ENCODE results near the gene SLC6A15.

Gene SLC6A15

DNA sequence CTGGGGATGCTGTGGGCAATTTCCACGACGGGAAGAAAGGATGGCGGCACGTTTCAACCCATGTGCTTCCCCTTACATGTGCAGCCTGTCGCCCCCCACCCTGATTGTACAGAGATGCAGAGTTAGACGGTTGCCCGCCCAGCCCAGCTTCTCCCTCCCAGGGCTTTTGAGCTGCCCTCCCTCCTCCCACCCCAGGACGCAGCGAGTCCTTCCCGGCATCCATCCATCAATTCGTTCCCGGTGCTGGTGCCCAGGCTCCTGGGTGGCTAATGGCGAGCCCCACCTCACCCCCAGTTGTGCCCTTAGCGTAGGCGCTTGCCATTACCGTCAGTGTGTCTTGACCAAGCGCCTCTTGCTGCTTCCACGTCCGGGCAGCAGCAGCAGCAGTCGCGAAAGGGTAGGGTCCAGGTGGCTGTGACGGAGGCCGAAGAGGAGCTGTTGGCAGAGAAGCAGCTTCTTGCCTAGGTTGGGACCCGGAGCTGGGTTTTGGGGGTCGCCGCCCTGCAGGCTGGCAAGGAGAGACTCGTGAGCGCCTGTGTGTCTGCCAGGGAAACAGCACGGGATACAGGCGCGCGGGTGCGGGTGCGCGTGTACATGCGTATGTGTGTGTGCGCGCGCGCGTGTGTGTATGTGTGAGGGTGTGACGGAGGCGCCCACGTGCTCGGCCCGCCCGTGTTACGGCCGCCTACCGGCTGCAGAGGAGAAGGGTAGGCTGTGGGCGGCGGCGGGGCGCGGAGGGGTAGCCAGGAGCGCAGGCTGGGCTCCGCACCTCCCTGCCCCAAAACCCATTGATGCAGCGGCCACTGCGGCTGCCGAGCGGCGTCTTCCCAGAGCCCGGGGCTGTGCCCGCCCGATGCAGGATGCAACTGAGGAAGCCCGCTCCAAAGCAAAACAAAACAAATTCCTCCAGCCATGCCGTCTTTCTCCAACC lies at the start of gene SLC6A15:
TSS of gene SLC6A15 (minus strand) at position 602 of the 931 bp plus-strand sequence. CDS start 20,679 bp downstream, outside the sequence.
- DNase-seq, result peak; percentile 43 to 70

DNA sequence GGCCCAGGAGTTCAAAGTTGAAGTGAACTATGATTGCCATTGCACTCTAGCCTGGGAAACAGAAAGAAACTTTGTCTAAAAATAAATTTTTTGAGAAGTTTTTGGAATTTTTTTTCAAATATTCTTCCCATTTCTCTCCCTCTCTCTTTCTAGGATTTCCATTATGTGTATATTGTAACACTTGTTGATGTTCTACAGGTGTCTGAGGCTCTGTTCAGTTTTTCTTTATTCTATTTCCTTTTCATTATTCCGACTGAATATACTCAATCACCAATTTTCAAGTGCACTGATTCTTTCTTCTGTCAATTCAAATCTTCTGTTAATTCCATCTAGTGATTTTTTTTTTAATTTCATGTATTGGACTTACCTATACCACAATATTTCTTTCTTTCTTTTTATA lies 48.3 kb upstream of the SLC6A15 start:
- DNase-seq, result no peak

DNA sequence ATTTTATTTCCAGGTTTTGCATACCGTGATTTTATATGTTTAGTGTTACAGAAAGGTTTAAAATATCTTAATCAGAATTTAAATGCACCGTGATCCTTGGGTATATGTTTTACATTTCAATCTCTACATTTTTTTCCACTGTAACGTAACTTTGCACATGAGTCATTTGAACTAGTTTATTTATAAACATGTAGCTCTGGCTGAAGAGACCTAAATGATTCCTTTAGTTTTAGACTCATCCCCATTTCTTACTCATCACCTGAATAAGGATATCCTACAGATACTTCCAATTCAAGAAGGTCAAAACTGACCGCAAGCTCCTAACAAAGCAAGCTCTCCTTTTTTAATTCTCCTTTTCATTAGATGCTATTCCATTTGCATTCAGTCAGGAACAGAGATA lies 42.7 kb upstream of the SLC6A15 start:
- DNase-seq, result no peak

DNA sequence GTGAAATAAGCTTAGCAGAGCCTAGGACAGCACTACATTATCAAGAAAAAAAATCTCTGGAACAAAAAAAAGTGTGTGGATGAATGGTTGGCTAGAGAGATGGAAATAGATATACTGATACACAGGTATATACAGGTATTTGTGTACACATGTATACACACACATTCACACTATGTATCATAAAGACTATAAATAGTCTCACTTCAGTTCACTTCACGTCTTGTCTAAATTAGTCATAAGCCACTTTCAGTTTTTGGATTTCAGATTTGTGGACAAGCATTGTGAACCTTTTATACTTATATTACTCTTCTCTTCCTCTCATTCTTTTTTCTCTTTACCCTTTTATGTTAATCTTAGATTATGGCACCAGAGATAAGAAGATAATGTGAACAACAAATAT lies 41.8 kb upstream of the SLC6A15 start:
- no peak for DNase-seq

DNA sequence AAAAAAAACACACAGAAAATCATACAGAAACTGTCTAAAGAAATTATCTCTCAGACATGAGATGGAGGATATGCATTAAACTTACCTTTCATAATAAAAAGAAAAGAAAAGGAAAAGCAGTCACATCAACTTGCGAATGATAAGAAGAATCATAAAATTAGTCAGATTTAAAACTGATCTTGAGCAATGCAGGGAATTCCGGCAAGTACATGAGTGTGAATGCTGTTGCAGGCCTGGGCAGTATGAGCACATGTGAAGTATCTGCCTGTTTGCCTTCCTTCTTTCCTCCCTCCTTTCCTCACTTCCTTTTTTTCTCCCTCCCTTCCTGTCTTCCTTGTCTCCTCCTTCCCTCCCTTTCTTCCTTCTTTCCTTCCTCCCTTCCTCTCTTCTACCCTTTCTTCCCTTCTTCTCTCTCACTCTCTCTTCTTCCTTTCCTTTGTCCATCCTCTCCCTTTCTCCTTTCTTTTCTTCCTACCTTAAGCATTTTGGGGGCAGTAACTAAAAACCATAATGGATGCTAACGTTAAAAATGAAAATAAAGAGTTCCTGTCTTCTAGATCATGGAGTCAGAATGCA lies 38.5 kb upstream of the SLC6A15 start:
- no peak for DNase-seq

DNA sequence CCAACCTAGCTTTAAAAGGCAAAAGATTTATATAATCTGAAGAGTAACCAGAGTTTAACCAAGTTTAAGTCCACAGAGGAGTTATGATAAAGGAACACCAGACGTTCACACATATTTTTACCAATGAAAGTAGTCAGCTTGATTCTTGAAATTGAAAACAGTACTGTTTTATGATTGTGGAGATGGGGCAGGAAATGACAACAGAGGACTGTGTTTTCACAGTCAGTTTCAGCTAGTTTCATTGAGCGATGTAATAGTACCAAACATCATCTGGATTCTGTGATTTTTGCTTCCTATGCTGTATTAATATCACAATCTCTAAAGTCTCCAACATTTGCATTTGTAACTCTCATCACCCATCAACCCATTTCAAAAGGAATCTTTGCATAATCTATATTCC lies 34.2 kb upstream of the SLC6A15 start:
- DNase-seq, result no peak

DNA sequence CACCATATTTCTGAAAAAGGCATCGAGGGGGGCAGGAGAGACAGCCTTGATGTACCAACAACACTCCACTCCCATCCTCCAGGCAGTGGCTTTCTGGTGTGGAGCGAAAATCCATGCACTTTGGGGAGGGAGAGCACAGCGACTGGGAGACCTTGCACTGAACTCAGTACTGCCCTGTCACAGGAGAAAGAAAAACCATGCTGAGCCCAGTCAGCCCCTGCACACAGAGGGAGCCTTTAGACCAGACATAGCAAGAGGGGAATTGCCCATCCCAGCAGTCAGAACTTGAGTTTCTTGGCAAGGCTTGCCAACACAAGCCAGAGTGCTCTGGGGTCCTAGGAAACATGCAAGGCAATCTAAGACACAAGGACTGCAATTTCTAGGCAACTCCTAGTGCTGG lies 24.8 kb upstream of the SLC6A15 start:
- DNase-seq, result no peak

DNA sequence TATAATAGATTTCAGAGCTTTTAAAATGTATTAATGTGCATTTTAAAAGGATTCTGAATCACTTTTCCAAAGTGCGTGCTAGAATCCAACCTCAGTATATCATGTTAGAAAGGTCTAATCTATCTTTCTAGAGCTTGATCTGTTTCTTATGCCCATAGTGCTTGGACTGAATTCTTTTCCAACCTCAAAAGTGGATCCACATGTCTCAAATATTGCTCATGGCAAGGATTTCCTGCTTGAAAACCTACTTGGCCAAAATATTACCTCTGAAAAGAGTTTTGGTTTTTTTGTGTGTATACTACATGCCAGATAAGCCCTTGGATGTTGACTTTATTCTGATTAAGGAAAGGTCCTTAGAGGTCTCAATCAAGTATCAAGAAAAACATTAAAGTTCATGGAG lies 16.9 kb upstream of the SLC6A15 start:
- DNase-seq, result no peak

DNA sequence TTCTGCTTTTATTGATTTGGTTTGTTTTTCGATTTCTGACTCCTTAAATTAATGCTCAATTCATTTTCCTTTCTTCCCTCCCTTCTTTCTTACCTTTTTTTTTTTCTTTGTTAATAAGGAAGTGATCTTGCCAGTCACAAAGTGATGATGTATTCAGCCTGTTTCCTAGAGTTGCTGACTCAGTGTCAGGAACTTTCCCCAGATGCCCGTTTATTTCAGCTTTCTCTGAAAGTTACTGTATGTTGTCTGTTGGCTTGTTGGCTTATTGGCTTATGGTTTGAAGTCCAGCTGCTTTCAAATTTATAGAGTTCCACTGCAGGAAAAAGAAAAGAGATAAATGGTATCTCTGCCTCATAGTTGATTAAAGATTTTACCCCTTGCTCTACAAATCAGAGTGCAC lies 12.4 kb upstream of the SLC6A15 start:
- DNase-seq, result no peak

DNA sequence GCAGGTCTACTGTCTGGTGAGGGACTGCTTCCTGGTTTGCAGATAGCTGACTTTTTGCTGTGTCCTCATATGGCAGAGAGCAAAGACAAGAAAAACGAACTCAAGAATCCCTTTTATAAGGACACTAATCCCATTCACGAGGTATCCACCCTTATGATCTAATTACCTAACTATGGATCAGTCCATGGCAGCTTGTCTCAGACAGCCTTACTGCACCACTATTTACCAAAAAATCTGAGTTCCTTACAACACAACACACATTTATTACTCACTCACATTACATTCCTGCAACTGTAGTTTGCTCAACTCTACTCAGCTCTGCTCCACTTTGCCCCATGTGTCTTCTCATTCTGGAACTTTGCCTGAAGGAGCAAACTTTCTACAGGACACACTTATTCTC lies 10.1 kb upstream of the SLC6A15 start:
- DNase-seq, result no peak

DNA sequence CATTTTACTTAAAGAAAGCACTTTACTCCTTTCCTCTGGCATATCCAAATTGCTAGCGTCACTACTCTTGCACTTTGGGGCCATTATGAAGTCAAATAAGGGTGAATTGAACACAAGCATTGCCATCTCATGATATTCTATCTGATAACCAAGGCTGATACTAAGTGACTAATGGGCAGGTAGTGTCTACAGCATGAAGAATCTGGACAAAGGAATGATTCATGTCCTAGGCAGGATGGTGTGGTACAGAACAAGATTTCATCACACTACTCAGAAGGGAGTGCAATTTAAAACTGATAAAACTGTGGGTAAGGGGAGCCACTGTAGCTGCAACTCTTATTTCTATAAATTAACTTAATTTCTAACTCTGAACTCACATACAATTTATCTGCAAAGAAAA lies 7.7 kb upstream of the SLC6A15 start:
- no peak for DNase-seq

DNA sequence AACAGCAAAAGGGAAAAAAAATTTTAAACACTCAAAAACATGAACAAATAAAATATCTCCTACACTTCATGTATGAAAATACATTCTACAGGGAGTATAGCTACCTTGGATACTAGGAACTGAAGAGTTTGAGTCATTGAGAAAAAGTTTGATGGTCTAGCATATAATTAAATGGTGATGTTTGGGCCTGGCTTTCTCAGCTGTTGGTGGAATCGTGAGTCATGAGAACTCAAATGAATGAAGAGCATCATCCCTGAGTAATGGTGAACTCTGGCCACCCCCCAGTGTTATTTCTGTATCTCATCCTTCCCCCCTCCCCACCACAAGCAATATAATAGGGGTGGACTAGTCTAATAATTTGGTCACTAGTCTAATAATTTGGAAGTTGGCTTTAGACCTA lies 6.7 kb upstream of the SLC6A15 start:
- DNase-seq, result no peak

DNA sequence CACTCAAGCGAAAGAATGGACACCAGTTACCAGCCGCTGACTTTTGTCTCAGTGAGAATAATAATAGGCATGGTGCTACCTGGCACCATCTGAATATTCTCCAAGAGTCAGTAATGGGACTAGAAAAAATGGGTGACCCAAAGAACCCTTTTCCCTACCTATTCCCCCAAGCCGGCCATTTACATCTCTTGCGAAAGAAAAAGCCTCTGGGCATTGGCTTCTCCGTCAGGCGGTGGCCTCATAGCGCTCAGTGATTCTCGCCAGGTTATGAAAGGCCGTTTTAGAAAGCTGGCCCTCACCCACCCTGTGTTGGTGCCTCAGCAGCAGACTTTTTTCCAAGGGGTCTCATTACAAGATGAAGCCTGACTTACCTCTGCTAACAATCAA lies 523 bp upstream of the SLC6A15 start:
- DNase-seq, result no peak

DNA sequence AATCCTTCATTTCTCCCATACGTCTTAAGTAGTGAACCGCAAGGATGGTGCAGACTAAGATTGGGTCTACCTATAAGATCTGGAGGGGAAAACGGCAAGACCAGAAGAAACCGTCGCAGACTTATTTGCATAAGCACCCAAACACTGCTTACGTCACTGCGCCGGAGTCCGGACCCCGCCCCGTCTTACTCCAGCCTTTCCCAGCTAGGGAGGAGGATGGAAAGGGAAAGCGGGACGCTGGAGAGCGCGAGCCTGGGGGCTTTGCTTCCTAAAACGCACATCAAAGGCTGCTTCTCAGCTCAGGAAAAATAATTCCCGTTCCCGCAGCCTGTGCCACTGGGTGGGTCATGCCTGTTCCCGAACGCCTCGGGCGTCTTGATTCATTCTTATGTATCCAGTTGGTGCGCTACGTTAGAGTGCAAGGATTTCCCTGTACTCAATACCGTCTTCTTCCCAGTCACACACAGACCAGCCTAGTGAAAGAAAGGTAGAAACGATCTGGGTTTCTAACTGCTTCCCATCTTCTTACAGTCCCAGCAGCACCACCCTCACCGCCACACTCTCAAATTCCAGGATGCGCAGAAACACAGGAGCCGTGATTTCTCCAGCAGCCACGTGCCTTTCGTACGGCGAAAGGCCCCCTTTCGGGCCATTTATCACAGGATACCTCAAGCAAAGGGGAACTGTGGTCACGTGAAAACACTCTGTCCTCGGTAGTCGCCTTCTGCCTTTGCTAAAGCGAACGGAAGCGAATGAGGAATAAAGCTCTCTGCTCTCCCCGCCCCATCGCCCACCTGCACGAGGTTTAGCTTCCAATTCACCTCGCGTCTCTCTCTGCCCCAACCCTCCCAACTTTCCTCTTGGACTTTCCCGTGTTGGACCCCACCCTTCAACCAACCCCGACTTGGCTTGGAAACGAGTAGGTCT lies 1.1 kb downstream of the SLC6A15 start:
- peak; percentile 66 to 71 for DNase-seq

DNA sequence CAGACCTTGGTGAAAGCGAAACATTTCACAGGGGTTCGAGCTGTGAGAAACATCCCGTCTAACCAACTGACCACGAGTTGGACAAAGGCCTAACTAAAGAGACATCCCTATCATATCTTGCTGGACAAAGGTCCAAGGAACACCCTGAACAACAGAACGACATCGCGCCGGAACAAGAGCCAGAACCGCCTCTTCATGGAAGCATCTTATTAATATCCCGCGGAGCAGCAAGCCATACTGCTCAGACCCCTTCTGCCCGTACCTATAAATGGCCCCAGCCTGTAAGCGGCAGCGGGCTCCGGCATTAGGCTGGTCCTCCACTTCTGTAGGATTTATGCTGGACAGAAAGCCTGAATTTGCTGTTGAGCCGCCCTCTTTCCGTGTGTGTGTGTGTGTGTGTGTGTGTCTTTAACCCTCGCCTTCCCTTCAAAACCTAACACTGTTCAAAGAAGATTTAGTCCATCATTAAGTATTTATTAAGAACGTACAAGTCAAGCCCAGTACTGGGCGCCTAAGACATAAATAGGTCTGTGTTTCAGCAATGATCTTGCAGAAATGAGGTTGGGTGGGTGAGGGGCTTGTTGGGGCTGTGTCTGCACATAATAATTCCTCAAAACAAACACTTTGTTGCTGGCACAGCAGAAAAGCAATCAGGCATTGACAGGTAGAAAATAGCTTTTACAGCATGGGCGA lies 1.9 kb downstream of the SLC6A15 start:
- peak in 1 of 2 donors; percentile 20 for DNase-seq

DNA sequence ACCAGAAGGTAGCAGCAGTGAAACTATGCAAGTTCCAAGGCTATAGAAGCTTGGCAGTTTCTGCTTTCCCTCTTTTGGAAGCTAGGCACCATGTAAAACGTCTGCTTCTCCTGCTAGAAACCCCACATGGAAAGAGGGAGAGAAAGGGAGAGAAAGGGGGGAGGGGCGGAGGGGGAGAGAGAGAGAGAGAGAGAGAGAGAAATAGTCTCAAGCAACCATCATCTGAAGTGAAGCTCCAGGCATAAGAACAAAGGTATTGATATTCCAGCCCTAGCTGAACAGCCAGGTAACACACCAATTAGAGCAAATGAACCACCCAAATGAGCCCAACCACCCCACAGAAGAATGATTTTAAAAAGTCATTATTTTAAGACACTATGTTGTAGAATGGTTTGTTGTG lies 8.5 kb downstream of the SLC6A15 start:
- no peak for DNase-seq

DNA sequence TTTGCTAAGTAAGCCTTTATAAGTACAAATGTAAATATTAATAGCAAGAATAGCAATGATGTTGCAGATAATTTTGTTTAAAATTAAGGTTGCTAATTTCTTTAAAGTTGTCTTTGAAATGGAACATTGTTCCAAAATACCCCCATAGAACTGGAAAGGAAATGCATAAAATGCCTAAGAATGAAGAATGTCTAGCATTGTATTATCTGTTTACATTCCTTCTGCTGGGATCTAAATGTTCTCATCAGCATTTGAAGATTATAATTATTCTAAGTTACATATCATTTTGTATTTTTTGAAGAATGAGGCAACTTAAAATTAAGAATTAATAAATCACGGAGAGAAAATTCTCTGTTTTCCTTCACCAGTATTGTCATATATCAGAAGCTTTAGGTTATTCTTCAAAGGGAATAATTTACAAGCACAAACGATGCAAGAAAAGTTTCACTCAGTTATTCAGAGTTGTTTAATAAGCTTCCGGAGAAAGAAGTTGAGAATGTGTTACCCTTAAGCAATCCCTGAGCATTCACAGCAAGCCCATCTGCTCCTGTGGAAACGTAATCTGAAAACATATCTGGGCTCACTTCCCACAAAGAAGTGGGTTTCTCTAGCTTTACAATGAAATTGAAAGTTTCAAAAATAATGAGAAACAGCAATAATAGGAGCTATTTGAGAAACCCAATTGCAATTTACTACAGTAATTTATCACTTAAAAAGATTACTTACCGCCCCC lies 21.3 kb downstream of the SLC6A15 start:
- no peak for DNase-seq

DNA sequence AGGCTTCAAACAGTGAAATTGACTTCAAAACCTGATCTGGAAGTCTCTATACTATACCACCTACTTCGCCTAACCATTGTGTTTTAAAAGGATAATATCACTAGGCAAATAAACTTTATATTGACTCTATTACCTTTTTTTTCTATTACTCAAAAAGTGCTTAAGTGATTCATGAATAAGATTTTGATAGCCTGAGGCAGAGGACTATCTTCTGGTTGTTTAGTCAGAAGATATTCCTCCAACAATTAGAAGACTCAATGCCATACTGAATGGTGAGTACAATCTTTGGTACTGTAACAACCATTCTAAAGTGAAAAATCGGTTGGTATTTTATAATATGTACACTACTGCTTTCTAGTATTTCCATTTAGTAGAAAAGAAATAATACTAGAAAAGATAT lies 22.8 kb downstream of the SLC6A15 start:
- DNase-seq, result no peak

DNA sequence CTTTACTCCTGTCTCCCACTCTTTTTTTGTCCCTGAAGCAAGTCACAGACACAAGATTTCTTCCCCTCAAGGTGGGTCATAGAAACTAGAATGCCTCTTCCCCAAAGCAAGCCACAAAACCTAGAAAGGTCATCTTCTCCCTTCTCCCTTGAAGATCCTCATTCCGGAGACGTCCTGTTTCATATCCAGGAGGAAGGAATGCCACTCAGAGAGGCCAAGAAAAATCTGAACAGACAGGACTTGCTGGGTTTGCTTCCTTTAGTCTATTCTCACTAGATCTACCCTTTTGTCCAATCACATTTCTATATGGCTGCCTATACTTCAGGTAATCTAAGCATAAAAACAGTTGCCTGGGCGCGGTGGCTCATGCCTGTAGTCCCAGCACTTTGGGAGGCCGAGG lies 23.7 kb downstream of the SLC6A15 start:
- DNase-seq, result no peak

DNA sequence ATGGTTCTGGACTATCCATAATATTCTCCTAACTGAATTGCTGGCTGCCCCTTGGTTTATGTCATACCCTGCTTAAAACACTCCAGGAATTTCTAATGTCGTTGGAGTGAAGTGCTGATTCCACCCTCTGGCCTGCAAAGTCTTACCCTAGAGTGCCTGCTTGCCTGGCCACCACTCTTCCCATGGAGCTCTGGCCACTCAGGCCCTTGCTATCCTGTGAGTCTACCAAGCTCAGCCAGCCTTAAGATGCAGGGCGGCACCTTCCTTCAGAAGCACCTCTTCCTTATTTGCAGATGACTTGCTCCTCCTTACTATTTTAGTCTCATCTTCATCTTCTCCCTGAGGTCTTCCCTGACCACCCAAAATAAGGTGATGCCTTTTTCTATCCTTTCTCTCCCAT lies 35.3 kb downstream of the SLC6A15 start:
- no peak for DNase-seq

DNA sequence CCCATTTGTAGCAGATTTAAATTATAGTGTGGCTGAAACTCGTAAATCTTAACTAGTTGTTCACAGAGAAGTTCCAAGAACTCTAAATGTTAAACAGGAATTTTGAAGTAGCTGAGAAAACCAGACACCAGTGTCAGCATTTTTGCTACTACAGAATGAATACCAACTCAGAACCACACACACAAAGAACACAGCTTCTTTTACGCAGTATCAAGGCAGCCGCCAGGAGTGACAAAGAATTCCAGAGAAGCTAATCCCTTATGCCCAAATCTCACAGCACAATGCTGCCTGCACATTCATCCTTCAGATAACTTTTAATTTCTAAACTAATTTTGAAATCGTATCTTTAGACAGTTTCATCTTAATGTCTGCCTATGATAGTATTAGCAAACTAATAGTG lies 37.4 kb downstream of the SLC6A15 start:
- no peak for DNase-seq

DNA sequence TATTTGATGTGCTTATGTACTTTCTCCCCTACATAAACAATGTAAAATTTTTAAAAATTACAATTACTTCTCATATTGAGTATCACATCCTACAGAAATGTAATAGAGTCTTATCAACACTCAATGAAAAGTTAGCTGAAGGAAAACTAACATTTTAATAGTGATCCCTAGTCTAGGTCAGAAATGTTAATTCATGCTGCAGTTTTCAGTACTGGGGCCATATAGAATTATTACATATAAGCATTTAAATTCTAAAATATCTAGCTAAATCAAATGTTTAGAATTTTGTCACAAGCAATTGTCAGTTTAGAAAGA lies 37.8 kb downstream of the SLC6A15 start:
- DNase-seq, result no peak
